GM12892 (cell line): Measurements from ENCODE around the gene AIDA.

ENCODE experiments used
- DNase-seq: peaks from one replicate; pipeline ENCODE4 v3.0.0; 2011; ENCODE audit not compliant: insufficient read length
- FAIRE-seq: peaks from 2 replicates; lab custom pipeline; 2011; peaks lifted over from hg19 to GRCh38; lab: Jason Lieb, UNC
- POLR2A ChIP-seq: IDR thresholded peaks from 2 replicates; pipeline ENCODE4 v1.6.1; 2011; ENCODE audit warnings: low read depth, low read length, control low read depth
- POLR2AphosphoS5 ChIP-seq: IDR thresholded peaks from 2 replicates; pipeline ENCODE4 v1.6.1; 2011; ENCODE audit warnings: low read depth, low read length, control low read depth
- TAF1 ChIP-seq: IDR thresholded peaks from 2 replicates; pipeline ENCODE4 v1.6.1; 2011; ENCODE audit warnings: low read depth, mild to moderate bottlenecking, control low read depth, low read length, borderline replicate concordance

AIDA gene

DNA sequence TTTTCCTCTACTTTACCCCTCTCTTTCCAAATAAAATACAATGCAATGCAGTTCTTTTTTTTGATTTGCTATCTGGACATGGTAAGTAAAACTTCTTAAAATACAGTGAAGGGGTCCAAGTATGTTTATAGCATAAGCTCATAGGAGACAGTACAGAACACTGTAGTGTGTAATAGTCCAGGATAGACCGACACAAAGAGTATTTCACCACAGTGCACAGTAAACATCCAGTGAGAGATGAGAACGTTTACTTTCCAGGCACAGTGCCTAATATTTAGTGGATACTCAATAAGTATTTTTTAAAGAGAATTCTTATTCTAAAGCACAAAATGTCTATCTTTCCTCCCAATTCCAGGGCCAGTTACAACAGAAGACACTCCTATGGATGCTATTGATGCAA, 79.5 kb downstream of the AIDA start:
- DNase-seq (no peak), FAIRE-seq (no peak)
- TF ChIP-seq TAF1 (no peak), POLR2AphosphoS5 (no peak), POLR2A (no peak)

DNA sequence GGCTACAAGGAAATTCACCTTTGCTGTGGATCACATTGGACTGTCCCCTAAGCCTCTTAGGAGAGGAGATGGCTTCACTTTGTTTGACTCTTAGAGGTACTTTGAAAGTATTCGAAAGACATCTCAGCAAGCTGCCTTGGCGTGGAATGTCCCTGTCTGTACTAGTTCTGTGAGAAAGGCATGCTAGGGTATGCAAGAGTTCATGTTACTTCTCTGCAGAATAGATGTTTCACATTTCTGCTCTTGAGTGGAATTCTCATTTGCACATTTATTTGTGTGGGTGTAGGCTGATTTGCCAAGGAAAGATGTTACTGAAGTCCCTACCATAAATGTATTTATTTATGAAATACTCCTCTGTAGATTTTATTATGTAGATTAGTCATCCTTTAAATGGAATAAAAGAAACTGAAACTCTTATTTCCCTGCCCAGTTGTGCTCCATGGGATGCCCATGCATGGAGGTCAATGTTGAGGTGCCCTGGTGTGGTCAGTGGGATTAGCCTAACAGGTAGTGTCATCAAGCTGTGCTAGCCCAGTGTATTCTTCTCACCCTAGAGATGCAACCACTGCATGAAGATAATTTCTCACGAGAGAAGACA, 80.6 kb downstream of the AIDA start:
- FAIRE-seq (no peak), DNase-seq (no peak)
- TF ChIP-seq TAF1 (no peak), POLR2A (no peak), POLR2AphosphoS5 (no peak)

DNA sequence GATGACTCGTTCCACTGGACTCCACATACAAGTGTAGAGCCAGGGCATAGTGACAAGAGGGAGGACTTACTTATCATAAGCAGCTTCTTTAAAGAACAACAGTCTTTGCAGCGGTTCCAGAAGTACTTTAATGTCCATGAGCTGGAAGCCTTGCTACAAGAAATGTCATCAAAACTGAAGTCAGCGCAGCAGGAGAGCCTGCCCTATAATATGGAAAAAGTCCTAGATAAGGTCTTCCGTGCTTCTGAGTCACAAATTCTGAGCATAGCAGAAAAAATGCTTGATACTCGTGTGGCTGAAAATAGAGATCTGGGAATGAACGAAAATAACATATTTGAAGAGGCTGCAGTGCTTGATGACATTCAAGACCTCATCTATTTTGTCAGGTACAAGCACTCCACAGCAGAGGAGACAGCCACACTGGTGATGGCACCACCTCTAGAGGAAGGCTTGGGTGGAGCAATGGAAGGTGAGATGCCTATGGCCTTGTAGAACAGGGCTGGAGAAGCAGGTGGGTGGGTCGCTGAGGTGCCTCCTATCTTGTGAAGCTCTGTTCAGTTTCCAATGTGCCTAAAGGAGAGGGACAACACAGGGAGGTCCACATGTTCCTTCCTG, 82.3 kb downstream of the AIDA start:
- TF ChIP-seq POLR2A (no peak), POLR2AphosphoS5 (no peak), TAF1 (no peak)
- FAIRE-seq (no peak), DNase-seq (no peak)

DNA sequence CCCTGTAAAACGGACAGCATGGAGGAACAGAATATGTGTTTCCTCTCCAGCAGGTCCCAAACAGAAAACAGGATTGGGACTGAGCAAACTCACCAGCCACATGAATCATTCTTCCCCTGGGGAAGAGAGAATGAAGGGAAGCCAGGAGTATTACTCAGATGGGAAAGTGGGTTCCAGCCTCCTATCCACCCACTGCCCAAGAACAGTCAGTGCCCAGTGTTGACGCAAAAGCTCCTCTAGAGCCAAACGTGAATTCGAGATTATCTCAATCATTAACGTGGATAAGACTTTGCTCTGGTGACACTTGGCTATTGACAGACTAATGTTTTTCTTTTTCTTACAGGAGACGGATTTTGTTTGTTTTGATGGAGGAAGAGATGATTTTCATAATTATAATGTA, 85.1 kb downstream of the AIDA start:
- FAIRE-seq, result no peak
- no peak for DNase-seq
- no peak for TF ChIP-seq TAF1
- no peak for TF ChIP-seq POLR2AphosphoS5
- no peak for TF ChIP-seq POLR2A

DNA sequence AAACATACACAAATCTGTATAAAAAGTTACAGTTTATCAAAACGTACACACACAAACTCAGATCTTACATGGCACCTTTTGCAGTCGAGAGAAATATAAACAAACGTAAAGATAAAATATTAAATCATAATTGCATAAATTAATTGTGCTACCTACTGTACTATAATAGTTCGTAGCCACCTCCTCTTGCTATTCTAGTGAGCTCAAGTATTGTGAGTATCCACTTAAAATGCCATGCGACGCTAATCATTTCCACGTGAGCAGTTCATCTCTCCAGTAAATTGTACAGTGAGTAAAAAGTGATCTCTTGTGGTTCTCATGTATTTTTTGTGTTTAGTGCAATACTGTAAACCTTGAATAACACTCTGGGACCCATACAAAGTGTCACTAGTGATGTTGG, 88.1 kb downstream of the AIDA start:
- TF ChIP-seq TAF1 (no peak), POLR2AphosphoS5 (no peak), POLR2A (no peak)
- no peak for FAIRE-seq
- no peak for DNase-seq

DNA sequence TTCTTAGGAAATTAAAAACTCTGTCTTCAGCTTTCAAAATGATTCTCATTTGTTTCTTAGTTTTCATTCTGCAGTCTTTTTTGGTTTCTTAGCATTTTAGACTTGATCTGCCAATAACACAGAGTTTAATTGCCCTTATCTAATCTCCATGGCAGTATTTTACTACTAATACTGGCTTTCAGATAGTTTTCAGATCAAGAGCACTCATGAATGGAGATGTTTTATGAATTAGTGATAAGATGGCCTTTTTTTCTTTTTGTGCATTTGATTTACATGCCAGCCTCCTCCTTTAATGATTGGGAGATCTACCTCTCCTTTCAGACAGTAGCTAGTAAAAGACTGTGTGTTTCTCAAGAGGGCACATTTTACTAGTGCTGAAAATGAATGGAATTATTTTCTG, 88.8 kb downstream of the AIDA start:
- no peak for FAIRE-seq
- no peak for TF ChIP-seq POLR2AphosphoS5
- no peak for TF ChIP-seq POLR2A
- no peak for TF ChIP-seq TAF1
- no peak for DNase-seq

DNA sequence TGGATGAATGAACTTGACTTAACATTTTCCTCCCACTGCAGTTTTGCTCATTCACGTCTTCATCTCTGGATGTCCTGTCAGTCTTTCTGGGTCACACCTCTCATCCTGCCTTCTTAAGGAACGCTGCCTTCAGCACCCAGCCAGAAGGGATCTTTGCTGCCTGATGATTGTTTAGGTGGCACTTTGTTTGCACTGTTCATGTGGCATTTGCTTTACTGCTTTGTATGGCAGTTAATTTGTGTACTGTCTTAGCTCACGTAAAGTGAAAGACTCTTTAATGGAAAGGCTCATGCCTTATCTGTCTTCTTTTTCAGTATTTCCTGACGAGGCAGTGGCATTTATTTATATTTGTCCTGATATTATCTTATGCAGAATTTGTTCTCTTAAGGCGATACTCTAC, 89.5 kb downstream of the AIDA start:
- TF ChIP-seq POLR2AphosphoS5 (no peak), TAF1 (no peak)
- FAIRE-seq, result no peak
- DNase-seq, result no peak

DNA sequence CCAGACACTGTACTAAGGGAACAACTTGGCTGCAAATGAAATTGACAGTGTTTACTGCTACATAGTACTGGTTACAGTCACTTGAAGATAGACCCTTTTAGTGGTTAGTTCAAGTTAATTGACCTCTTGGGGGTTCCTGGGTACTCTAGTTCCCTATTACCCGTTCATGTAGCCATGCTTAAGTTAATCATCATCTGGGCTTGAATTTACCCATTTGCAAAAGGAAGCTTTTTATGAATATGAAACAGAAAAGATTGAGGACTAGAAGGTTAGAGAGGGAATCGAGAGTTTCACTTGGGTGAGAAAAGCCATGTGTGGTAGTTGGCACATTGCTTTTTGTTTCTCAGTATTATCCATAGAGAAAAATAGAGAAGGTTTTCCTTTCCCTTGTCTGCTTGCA, 91.7 kb downstream of the AIDA start:
- FAIRE-seq, result no peak
- DNase-seq, result no peak
- TF ChIP-seq POLR2AphosphoS5 (no peak), TAF1 (no peak), POLR2A (no peak)

DNA sequence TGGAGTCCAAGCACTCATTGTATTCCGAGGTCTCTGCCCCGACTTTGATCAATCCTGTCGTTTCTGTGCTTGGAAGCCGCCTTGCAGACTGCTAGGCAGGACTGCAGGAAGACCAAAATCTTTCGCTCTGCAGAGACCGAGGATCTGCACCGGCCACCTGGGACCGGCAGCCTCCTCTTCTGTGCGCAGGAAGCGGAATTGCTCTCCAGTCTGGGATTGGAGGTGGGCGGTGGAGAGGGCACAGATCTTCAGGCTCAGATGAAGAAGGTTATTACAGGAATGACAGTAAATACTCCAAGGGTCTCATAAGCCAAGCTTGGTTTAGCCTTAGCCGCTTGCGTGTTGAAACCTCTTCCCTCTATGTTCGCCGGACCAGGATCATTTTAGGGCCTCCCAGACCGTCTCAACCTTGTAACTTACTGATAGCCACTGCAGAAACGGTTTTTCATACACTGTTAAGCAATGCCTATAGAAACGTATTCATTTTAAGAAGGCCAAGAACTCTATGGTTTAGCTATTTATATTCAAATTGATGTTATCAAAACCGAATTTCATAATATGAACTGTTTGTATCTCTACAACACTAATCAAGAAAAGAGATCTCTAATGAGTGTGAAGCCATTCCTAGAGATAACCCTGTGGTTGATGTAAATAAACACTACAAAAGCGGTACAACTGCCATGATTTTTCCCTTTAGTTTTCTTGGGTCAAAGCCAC, 93.3 kb downstream of the AIDA start:
- FAIRE-seq, result peak; percentile 14
- TF ChIP-seq POLR2AphosphoS5, result no peak
- no peak for TF ChIP-seq POLR2A
- DNase-seq, result no peak
